Common myeloid progenitor, CD34-positive (primary cell): ENCODE data around the gene TBXT.

Experiments
- CTCF ChIA-PET: fragments of 350-600 bp; sonication (Branson Sonifier 250); formaldehyde crosslinking; loops from one replicate; lab custom pipeline; 2021; ENCODE audit warnings: antibody characterized with exemption; lab: Charles Lee
- POLR2A ChIA-PET: fragments of 350-600 bp; sonication (Branson Sonifier 250); formaldehyde crosslinking; loops from one replicate; lab custom pipeline; 2021; ENCODE audit warnings: antibody characterized with exemption; lab: Charles Lee
- DNase-seq, 3 donors: peaks; one replicate each; pipeline versions ENCODE4 v3.0.0 to v3.0.0-alpha.2; 2013
- H3K27ac ChIP-seq, 2 experiments: 1 replicate in 1 of 2; 2 replicates in 1 of 2; pipeline ENCODE4 v1.7.0; 2013; ENCODE audit warnings: inconsistent platforms in 2 of 2, low read length in 2 of 2, mild to moderate bottlenecking in 2 of 2, low read depth in 1 of 2, moderate library complexity in 1 of 2; ENCODE audit not compliant: severe bottlenecking in 2 of 2, insufficient read depth in 1 of 2, poor library complexity in 1 of 2
- H3K27me3 ChIP-seq, 5 experiments: replicated peaks in 2 of 5; 1 replicate in 3 of 5; 2 replicates in 2 of 5; pipeline versions ENCODE4 v1.6.1 to v1.7.0; 2013; ENCODE audit warnings: low read length in 4 of 5, mild to moderate bottlenecking in 2 of 5, moderate library complexity in 2 of 5, inconsistent platforms in 1 of 5; ENCODE audit not compliant: insufficient read depth in 5 of 5, control insufficient read depth in 4 of 5
- H3K36me3 ChIP-seq, 4 experiments: 1 replicate in 2 of 4; 2 replicates in 2 of 4; pipeline versions ENCODE4 v1.6.1 to v1.7.0; 2013; ENCODE audit warnings: low read length in 3 of 4, control low read depth in 1 of 4, mild to moderate bottlenecking in 1 of 4; ENCODE audit not compliant: control insufficient read depth in 4 of 4, insufficient read depth in 4 of 4
- H3K4me1 ChIP-seq, 4 experiments: 1 replicate in 3 of 4; 2 replicates in 1 of 4; pipeline versions ENCODE4 v1.6.1 to v1.7.1; 2013; ENCODE audit warnings: low read length in 3 of 4, mild to moderate bottlenecking in 3 of 4, control low read depth in 1 of 4, inconsistent platforms in 1 of 4, moderate library complexity in 1 of 4; ENCODE audit not compliant: control insufficient read depth in 4 of 4, insufficient read depth in 4 of 4; ENCODE audit errors: control extremely low read depth in 1 of 4
- H3K4me3 ChIP-seq, 7 experiments: 1 replicate in 4 of 7; 2 replicates in 3 of 7; pipeline versions ENCODE4 v1.5.1 to v1.7.0; 2013; ENCODE audit warnings: mild to moderate bottlenecking in 7 of 7, low read length in 6 of 7, moderate library complexity in 6 of 7, inconsistent platforms in 2 of 7, low read depth in 2 of 7, control low read depth in 1 of 7; ENCODE audit not compliant: insufficient read depth in 4 of 7, control insufficient read depth in 1 of 7; ENCODE audit errors: extremely low read depth in 1 of 7
- H3K9me3 ChIP-seq, 5 experiments: 1 replicate in 4 of 5; 2 replicates in 1 of 5; pipeline versions ENCODE4 v1.6.1 to v1.7.1; 2013; ENCODE audit warnings: low read length in 4 of 5, mild to moderate bottlenecking in 2 of 5, inconsistent platforms in 1 of 5, low read depth in 1 of 5, moderate library complexity in 1 of 5; ENCODE audit not compliant: control insufficient read depth in 4 of 5, insufficient read depth in 2 of 5; ENCODE audit errors: control extremely low read depth in 1 of 5
- WGBS: methylation state at CpG from one replicate; pipeline ENCODE4 v1.1.5; 2013; ENCODE audit not compliant: insufficient coverage; 5-methylcytosine and 5-hydroxymethylcytosine counted together

The TBXT gene

GRCh38 chr6:166112580-166112979, 55.1 kb downstream of the TBXT start:
- WGBS, result 94% methylated on average over 9 of the region's 11 CpGs
- CTCF ChIA-PET, result interaction anchor here (1.1 kb wide), 1 partner anchor 223 kb away, joined by 4 read pairs; no protein-coding TSS in a partner anchor
- Histone ChIP-seq H3K4me3 (no peak overlapping the region), H3K27ac (no peak overlapping the region), H3K36me3 (no peaks in the 10 kb centered on the region), H3K9me3 (peaks cover 0 to 9% (median 0%) of the 10 kb centered on the region in 5 experiments), H3K4me1 (no peaks in the 10 kb centered on the region), H3K27me3 (peaks cover 3 to 14% (median 9%) of the 10 kb centered on the region in 5 experiments)
- no peak for DNase-seq
- POLR2A ChIA-PET, result no interaction called here

GRCh38 chr6:166109608-166110007, 58.0 kb downstream of the TBXT start:
- DNase-seq, result no peak
- CTCF ChIA-PET, result no interaction called here

More at GRCh38 chr6:166109608-166110007, 58.0 kb downstream of the TBXT start:
- no peak overlapping the region for H3K27ac ChIP-seq
- no peak overlapping the region for H3K4me3 ChIP-seq
- no peaks in the 10 kb centered on the region for H3K36me3 ChIP-seq
- H3K4me1 ChIP-seq, result peaks cover 0 to 5% (median 2%) of the 10 kb centered on the region in 4 experiments
- H3K9me3 ChIP-seq, result no peaks in the 10 kb centered on the region
- H3K27me3 ChIP-seq, result peaks cover 4 to 15% (median 9%) of the 10 kb centered on the region in 5 experiments
- POLR2A ChIA-PET, result no interaction called here
- WGBS, result 67% methylated on average over 1 of the region's 2 CpGs
